Measurements from ENCODE around the gene PLXDC2. TPM values are rescaled to one million over a fixed set of nuclear protein-coding genes. Genes with fewer than 3 reads are reported as not detected.
"Not testable (repeated sequence)": the region's sequence is repeated elsewhere in the genome, so short reads cannot be mapped to it uniquely, and the experiment has no call there.

Gene PLXDC2
- polyA plus RNA-seq, 1 of the 3 experiments (the other 2 are of a cell fraction), result 2.5 TPM

- Histone ChIP-seq H3K27me3 (ENCODE audit: insufficient read depth) (no peaks in the 10 kb centered on the region), H3K4me2 (no peak overlapping the region), H3K4me1 (ENCODE audit: control insufficient read depth in 1 of 2, insufficient read depth in 2 of 2, low read depth in 1 of 2, low read length in 1 of 2) (peaks cover 0 to 4% of the 10 kb centered on the region in 2 experiments; a peak in 1 of 4 replicates), H3F3A (replicated peaks; ENCODE audit: insufficient read depth) (no peaks in the 10 kb centered on the region), H3K9me3 (no peaks in the 10 kb centered on the region), H3K27ac (ENCODE audit: low read depth in 2 of 2, low read length in 1 of 2) (no peak overlapping the region), H3K79me2 (ENCODE audit: insufficient read depth) (no peaks in the 10 kb centered on the region), H2AFZ (ENCODE audit: low read depth) (no peak overlapping the region), H3K36me3 (replicated peaks in 1 of 2; ENCODE audit: control insufficient read depth in 1 of 2, insufficient read depth in 2 of 2, low read length in 1 of 2) (no peaks in the 10 kb centered on the region), H4K20me1 (ENCODE audit: insufficient read depth) (no peaks in the 10 kb centered on the region), H3K9me2 (no peaks in the 10 kb centered on the region), H3K9ac (no peak overlapping the region), H3K4me3 (ENCODE audit: low read depth in 2 of 2, low read length in 1 of 2) (no peak overlapping the region)
- POLR2A ChIA-PET, result no interaction called here
- CTCF ChIA-PET, result interaction anchor here (0.6 to 1.2 kb wide), 3 partner anchors 20 to 170 kb away, joined by 3 read pairs; no protein-coding TSS in a partner anchor
- DNase-seq, result peak; percentile 30
- 34% methylated on average over 7 of the region's 7 CpGs for whole genome bisulfite sequencing (ENCODE audit: low lambda C conversion rate)
- TF ChIP-seq RAD21 (IDR thresholded peaks at IDR 0.05; ENCODE audit: low read length) (peak; percentile 22; the same call in 1 of the 2 replicates), EP300 (IDR thresholded peaks at IDR 0.05; ENCODE audit: borderline replicate concordance in 1 of 2, low read depth in 1 of 2, low read length in 1 of 2) (peak in 1 of 2 experiments; percentile 14; a peak in 1 of 4 replicates), GATA2 (CRISPR knock-in tag; IDR thresholded peaks at IDR 0.05) (peak; percentile 88), SMC3 (IDR thresholded peaks at IDR 0.05; ENCODE audit: low read depth, low read length) (0 out of 2 replicates have a peak, but pooled peaks have one; percentile 7), POLR2AphosphoS5 (IDR thresholded peaks at IDR 0.05; ENCODE audit: low read depth, low read length) (no peak)
Observed at GRCh38 chr10:19767876-19768275, 48.4 kb upstream of the PLXDC2 start.

- H3K27me3 ChIP-seq (ENCODE audit: insufficient read depth); H3K9me2 ChIP-seq; H4K20me1 ChIP-seq (ENCODE audit: insufficient read depth); H3K27ac ChIP-seq (ENCODE audit: low read depth in 2 of 2, low read length in 1 of 2); H3K4me1 ChIP-seq (ENCODE audit: control insufficient read depth in 1 of 2, insufficient read depth in 2 of 2, low read depth in 1 of 2, low read length in 1 of 2); CTCF ChIA-PET; H3K4me2 ChIP-seq; POLR2A ChIA-PET; H3K9ac ChIP-seq; H3K4me3 ChIP-seq (ENCODE audit: low read depth in 2 of 2, low read length in 1 of 2); H3K79me2 ChIP-seq (ENCODE audit: insufficient read depth); DNase-seq; H3K36me3 ChIP-seq (replicated peaks in 1 of 2; ENCODE audit: control insufficient read depth in 1 of 2, insufficient read depth in 2 of 2, low read length in 1 of 2); H3F3A ChIP-seq (replicated peaks; ENCODE audit: insufficient read depth); H3K9me3 ChIP-seq; H2AFZ ChIP-seq (ENCODE audit: low read depth): not testable (repeated sequence)
- WGBS (ENCODE audit: low lambda C conversion rate), result 55% methylated on average over 3 of the region's 3 CpGs
Observed at GRCh38 chr10:19769826-19770225, 46.4 kb upstream of the PLXDC2 start.

GRCh38 chr10:19772972-19773371, 43.3 kb upstream of the PLXDC2 start:
- 62% methylated on average over 2 of the region's 2 CpGs for WGBS (ENCODE audit: low lambda C conversion rate)
- Histone ChIP-seq H3F3A (replicated peaks; ENCODE audit: insufficient read depth) (no peaks in the 10 kb centered on the region), H3K79me2 (ENCODE audit: insufficient read depth) (no peaks in the 10 kb centered on the region), H4K20me1 (ENCODE audit: insufficient read depth) (no peaks in the 10 kb centered on the region), H3K4me2 (no peak overlapping the region), H3K27ac (ENCODE audit: low read depth in 2 of 2, low read length in 1 of 2) (no peak overlapping the region), H3K36me3 (replicated peaks in 1 of 2; ENCODE audit: control insufficient read depth in 1 of 2, insufficient read depth in 2 of 2, low read length in 1 of 2) (no peaks in the 10 kb centered on the region), H3K9me2 (no peaks in the 10 kb centered on the region), H3K4me3 (ENCODE audit: low read depth in 2 of 2, low read length in 1 of 2) (no peak overlapping the region), H3K4me1 (ENCODE audit: control insufficient read depth in 1 of 2, insufficient read depth in 2 of 2, low read depth in 1 of 2, low read length in 1 of 2) (peaks cover 0 to under 1% of the 10 kb centered on the region in 2 experiments; a peak in 1 of 4 replicates), H3K27me3 (ENCODE audit: insufficient read depth) (no peaks in the 10 kb centered on the region), H3K9me3 (no peaks in the 10 kb centered on the region), H2AFZ (ENCODE audit: low read depth) (no peak overlapping the region), H3K9ac (no peak overlapping the region)
- POLR2A ChIA-PET, result no interaction called here
- CTCF ChIA-PET, result no interaction called here
- no peak for DNase-seq
- TF ChIP-seq GABPA (IDR thresholded peaks at IDR 0.05; ENCODE audit: low read depth) (no peak), IRF3 (IDR thresholded peaks at IDR 0.05; ENCODE audit: low read depth, low read length) (no peak), TCF12 (IDR thresholded peaks at IDR 0.05) (no peak), PBX3 (IDR thresholded peaks at IDR 0.05) (no peak), RFX5 (IDR thresholded peaks at IDR 0.05; ENCODE audit: low read length) (no peak), RXRA (IDR thresholded peaks at IDR 0.05; ENCODE audit: borderline replicate concordance, low read depth) (no peak), USF2 (IDR thresholded peaks at IDR 0.05; ENCODE audit: borderline replicate concordance, low read depth, low read length) (no peak), ELF1 (IDR thresholded peaks at IDR 0.05) (no peak), REST (IDR thresholded peaks at IDR 0.05; ENCODE audit: low read depth, low read length) (no peak), FOSL2 (IDR thresholded peaks at IDR 0.05; ENCODE audit: borderline replicate concordance, low read depth) (no peak), NRF1 (IDR thresholded peaks at IDR 0.05; ENCODE audit: low read depth, low read length) (no peak)

Measured in SK-N-SH (cell line).